IPS DF 19.7 (cell line): Measurements from ENCODE around the gene NFRKB.

Experiments
- DNase-seq: peaks from one replicate; pipeline ENCODE4 v3.0.0-alpha.2; 2013; ENCODE audit warnings: low read depth, low spot score

Gene NFRKB

DNA sequence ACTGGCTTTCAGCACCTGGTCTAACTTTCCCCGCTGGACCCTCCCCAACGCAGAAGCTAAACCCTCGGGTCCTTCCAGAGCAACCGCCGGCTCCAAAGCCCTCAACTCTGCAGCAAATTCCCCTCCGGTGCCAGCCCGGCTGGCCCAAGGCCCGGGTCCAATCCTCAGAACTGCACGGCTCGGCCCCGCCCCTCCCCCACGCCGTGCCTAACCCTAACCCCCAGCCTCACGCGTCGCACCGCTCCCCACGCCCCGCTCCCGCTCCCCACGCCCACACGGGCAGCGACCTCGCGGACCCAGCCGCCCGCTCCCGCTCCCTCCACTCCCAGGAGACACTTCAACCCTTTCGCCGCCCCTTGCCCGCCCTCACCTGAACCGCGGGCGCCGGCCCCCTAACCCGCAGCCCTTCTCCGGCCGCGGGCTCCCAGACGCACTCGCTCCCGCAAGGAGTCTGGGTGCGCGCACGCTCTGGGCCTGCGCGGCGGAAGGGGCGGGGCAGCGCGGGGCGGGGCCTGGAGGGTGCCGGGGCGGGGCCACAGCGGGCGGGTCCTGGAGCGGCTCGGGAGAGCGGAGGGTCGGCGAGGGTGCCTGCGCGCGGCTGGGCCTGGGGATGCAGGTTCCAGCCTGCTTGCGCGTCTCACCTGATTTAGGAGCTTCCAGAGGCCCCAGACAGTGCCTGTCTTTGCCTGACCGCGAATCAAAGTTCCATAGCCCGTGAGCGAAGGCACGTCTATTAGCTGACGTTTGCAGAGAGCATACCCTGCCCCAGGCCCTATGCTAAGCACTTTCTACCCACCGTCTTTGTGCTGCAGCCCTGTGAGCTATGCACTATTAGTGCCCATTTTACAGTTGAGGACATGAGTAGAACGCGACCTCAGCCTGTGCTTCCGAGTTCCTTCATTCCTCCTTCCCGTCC is at the start of gene NFRKB:
NFRKB (minus strand) TSS at position 453 of the 916 bp plus-strand sequence. CDS start 2,729 bp downstream, outside the sequence.
- peak; percentile 56 for DNase-seq

GRCh38 chr11:129944696-129945095 is 49.3 kb upstream of the NFRKB start:
- DNase-seq, result no peak

DNA sequence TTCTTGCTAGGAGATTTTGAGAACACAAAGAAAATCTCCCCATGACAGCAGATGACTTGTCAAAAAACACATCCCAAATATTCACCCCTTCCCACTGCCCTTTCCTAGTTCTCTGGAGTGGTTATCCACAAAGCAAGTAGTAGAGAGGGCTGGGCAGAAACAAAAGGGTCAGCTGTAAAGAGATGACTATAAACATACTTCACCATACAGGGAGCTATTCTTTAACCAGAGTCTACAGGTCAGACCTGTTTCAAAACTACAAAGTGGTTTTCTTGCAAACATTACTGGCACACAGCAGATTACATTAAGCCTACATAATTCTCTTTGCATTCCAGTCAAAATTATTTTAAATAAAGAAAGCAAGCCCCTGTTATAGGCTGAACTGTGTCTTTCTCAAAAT is 47.7 kb upstream of the NFRKB start:
- no peak for DNase-seq

DNA sequence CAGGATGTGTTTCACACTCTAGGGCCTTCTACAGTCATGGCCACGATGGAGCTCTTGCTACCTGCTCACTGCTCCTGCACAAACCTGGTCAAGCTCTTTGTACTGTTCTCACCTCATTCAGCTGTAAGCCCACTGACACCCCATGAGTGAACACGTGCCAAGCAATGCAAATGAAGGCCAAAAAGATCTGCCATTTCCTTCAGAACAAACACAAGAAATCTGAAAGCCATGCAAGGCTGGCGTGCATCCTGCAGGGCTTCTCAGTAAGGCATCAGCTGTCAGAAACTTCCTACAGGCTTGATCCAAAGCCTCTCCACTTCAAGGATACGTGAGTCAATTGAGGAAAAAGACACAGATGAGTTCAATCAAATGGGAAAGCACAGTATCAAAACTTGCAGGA is 44.1 kb upstream of the NFRKB start:
- DNase-seq, result no peak

DNA sequence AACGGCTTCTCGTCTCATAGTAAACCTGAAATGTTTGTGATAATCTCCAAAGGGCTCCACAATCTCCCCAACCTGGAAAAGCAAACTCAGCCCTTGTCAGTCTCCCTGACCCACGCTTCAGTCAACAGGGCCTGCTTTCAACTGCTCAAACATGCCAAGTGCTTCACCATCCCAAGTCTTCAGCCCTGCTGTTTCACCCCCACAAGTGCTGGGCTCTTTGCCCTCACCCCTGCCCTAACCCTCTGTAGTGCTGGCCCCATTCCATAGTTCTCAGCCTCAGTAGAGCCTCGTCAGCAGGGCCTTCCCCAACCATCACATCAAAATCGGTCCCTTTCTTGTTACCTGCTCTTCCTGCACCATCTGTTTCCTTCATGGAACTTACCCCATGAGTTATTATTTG is 43.4 kb upstream of the NFRKB start:
- no peak for DNase-seq

GRCh38 chr11:129937592-129938238 is 42.3 kb upstream of the NFRKB start:
- peak; percentile 33 for DNase-seq

DNA sequence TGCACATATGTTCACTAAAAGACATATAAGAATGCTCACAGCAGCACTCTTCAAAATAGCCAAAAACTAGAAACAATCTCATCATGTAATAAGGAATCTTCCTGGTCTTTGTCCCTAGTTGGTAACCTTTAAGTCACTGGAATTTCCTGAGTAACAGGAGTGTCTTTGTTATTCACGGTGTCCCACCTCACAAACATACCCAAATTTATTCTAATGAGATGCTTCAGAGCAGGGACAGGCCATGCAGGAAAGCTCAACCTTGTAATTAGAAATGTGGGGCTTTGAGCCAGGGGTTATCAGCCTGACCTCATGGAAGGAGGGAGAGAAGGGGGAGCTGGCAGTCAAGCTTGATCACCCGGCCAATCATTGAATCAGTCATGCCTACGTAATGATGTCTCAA is 40.3 kb upstream of the NFRKB start:
- peak; percentile 68 for DNase-seq

- no peak for DNase-seq
Observed at GRCh38 chr11:129933891-129934290, 38.5 kb upstream of the NFRKB start.

GRCh38 chr11:129933262-129933661 is 37.9 kb upstream of the NFRKB start:
- no peak for DNase-seq

- DNase-seq, result no peak
Observed at GRCh38 chr11:129932381-129933067, 37.1 kb upstream of the NFRKB start.

- DNase-seq, result no peak
Observed at GRCh38 chr11:129930743-129931142, 35.4 kb upstream of the NFRKB start.

DNA sequence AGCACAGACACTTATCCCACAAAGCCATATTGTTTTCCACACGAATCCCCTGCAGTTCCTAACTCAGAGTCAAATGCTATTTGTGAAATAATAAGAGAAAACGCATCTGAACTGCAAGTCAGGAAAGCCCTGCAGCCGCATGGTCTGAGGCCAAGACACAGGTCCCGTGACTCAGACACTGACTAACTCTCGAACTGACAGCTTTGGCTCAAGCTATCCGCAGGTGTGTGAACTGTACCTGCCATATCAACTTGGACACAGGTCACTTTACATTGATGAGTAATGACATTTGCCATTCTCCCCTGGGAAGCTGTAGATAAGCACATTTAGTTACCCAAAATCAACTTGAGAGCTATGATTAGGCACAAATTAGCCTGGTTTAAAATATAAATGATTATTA is 34.9 kb upstream of the NFRKB start:
- DNase-seq, result no peak

DNA sequence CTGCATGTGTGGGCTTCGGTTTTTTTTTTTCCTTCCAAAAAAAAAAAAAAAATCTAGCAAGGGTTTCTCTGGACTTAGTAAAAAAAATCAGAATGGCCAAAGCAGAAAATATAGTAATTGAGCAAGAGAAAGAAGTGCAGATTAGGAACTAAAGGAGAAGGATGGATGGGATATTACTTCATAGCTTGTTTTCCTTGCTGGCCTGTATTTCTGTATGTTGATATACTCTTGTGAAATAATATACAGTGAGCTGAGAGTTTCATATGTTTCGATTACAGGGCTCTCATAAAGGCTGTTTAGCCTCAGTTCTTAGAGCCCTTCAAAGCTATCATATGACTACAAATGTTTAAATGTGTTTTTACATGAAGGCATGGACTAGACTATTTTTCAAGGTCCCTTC is 34.3 kb upstream of the NFRKB start:
- no peak for DNase-seq

DNA sequence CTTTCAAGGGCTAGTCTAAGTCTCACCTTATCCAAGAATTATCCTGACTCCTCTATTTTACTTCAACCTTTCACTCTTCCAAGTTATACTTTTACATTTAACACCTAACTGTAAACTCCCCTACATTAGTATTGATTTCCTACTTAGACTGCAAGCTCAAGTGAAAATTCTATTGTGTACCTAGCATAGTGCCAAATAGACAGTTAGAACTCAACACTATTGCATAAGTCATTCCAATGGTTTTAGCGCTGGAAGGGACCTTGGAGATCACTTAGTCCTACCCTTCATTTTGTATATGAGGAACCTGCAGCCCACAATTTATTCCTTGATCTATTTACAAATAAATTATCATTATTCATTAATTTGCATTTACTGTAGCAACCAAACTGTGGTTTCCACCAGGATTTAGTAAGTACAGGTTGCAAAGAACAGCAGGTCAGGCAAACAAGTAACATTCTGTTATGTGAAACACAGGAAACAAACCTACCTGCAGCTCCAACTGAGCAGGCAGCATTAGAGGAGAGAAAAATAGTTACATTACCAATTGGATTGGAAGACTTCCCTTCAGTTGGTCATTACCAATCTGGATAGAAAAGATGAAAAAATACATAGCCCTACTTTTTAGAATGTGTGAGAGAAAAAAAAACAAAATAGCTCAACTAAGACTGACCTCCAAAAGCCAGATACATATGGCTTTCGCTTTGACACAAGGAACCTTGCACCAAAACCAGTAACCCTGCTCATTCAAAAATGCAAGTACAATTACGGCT is 33.7 kb upstream of the NFRKB start:
- no peak for DNase-seq

DNA sequence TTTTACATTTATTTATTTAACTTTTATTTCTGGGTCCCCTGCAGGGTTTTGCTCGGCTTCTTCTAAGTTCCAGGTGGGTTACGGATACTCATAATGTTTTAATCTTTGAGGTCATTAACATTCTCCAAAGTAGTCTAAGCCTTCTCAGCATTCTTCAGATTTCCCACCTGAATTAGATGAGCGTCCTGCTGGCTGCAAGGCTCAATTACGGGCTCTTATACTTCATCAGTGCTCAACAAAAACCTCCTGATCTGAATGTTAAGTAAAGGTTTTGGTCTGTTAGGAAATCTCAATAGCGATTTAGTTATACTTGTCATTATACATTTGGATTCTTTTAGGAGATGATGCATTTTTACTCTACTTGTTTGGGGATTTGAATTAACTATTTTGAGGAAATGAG is 27.3 kb upstream of the NFRKB start:
- no peak for DNase-seq

DNA sequence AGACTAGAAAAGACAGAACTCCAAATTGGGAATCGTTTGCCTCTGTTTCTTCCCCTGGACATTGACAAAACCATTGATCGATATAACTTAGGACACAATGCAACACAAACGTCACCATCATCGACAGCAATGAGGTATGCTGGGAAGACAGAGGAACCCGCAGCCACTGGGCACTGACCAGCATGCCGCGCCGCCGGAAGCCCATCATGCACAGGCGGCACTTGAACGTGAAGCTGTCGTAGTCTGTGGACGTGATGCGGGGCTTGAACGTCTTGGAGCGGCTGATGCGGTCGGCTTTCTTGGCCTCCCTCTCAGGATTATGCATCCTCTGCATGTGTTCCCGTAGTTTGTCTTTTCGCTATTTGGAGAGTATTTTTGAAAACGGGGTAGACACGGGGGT is 23.0 kb upstream of the NFRKB start:
- DNase-seq, result no peak

DNA sequence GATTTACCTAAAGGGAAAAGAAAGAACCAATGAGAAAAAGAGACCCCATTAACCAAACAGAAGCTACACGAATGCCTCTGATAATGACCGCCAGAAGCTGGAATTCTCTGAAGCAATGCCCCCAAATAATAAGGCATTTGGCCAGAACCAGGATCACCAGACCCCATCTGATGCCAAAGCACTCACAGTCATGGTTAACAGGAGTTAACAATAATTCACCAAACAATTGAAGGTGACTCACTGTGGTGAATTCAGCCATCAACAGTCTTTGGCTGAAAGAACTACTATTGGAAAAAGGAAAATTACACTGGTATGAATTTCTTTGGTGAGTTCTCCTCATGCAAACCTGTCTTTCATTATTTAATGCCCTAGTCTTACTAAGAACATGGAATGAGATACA is 21.9 kb upstream of the NFRKB start:
- DNase-seq, result no peak

DNA sequence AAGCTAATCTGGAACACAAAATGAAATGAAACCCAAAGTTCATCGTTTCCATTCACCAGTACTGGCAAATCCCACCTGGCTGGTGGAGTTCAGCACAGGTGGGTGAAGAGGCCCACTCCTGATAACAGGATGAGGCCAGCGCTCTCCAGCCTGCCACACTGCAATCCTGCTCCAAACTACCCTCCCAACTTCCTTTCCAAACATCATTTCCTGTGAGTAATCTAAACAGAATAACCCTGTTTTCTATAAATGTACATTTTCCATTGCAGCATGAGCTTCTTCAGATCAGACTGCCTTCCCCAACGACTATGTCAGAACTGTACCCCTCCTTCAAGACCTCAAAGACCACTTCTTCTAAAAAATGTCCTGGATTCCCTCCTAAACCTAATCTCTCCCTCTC is 15.9 kb upstream of the NFRKB start:
- no peak for DNase-seq

GRCh38 chr11:129910360-129910759 is 15.0 kb upstream of the NFRKB start:
- no peak for DNase-seq

DNA sequence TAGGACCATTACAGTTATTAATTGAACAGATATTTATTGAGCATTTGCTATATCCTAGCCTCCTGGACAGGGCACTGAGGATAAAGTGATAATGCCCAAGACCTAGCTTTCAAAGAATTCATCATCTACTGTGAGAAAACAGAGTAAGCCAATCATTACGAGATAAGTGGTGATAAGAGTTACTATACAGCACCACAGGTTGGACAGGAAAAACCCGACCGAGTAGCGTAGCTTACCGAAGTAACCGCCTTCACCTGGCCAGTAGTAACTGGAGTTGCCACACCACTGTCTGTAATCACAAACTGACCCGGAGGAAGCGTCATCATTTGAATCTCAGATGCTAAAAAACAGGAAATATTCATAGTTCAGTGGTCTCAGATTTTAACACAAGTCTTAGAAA is 10.0 kb upstream of the NFRKB start:
- no peak for DNase-seq

- DNase-seq, result no peak
Observed at GRCh38 chr11:129896062-129896461, 684 bp upstream of the NFRKB start.
